PC-3 (cell line): ENCODE measurements around the gene TAS1R1. TPM values are rescaled to one million over a fixed set of nuclear protein-coding genes. Genes with fewer than 3 reads are reported as not detected.

Source experiments
- ATAC-seq: fragments of 200-7000 bp; cut with Tn5 transposase; 2 replicates; pipeline ENCODE4 v1.9.1; 2020; ENCODE audit warnings: mild to moderate bottlenecking, moderate library complexity
- BruUV-seq: library from RNA; stranded (reverse); fragments of 400-500 nt; replicated peaks from 2 replicates; lab custom pipeline; 2021; lab: Mats Ljungman, UMichigan
- CTCF ChIA-PET: fragments of 300-600 bp; sonication (Branson Sonifier 250); formaldehyde crosslinking; loops from one replicate; lab custom pipeline; 2022; ENCODE audit warnings: antibody characterized with exemption; lab: Charles Lee
- POLR2A ChIA-PET: fragments of 300-600 bp; sonication (Branson Sonifier 250); formaldehyde crosslinking; loops from one replicate; lab custom pipeline; 2022; ENCODE audit warnings: antibody characterized with exemption; ENCODE audit not compliant: unreplicated experiment; lab: Charles Lee
- DNase-seq: peaks from one replicate; pipeline ENCODE4 v3.0.0-alpha.2; 2015
- H2AFZ ChIP-seq: fragments of 300-600 bp; sonication (generic); 2 replicates; pipeline ENCODE4 v1.6.0; 2016; ENCODE audit warnings: antibody characterized with exemption, low read length
- H3F3A ChIP-seq: fragments of 300-600 bp; sonication (generic); one replicate; pipeline ENCODE4 v1.6.0; 2017; ENCODE audit warnings: antibody characterized with exemption, low read length, control low read depth, mild to moderate bottlenecking; ENCODE audit not compliant: unreplicated experiment
- H3K27ac ChIP-seq: fragments of 300-600 bp; sonication (generic); 2 replicates; pipeline ENCODE4 v1.5.1; 2016; ENCODE audit warnings: mild to moderate bottlenecking, low read length
- H3K27me3 ChIP-seq: fragments of 300-600 bp; sonication (generic); 2 replicates; pipeline ENCODE4 v1.6.1; 2016; ENCODE audit warnings: low read length, mixed read lengths
- H3K36me3 ChIP-seq: fragments of 300-600 bp; sonication (generic); 2 replicates; pipeline ENCODE4 v1.6.1; 2016; ENCODE audit warnings: low read depth, mixed run types, low read length, mixed read lengths
- H3K4me1 ChIP-seq: fragments of 300-600 bp; sonication (generic); 2 replicates; pipeline ENCODE4 v1.5.1; 2016; ENCODE audit warnings: low read length; ENCODE audit not compliant: insufficient read depth
- H3K4me2 ChIP-seq: fragments of 300-600 bp; sonication (generic); 2 replicates; pipeline ENCODE4 v1.6.0; 2016; ENCODE audit warnings: low read length
- H3K4me3 ChIP-seq: fragments of 300-600 bp; sonication (generic); 2 replicates; pipeline ENCODE4 v1.5.1; 2016; ENCODE audit warnings: mild to moderate bottlenecking, low read length, mixed read lengths
- H3K79me2 ChIP-seq: fragments of 300-600 bp; sonication (generic); 2 replicates; pipeline ENCODE4 v1.6.1; 2017; ENCODE audit warnings: low read length, mixed read lengths
- H3K9ac ChIP-seq: fragments of 300-600 bp; sonication (generic); 2 replicates; pipeline ENCODE4 v1.6.0; 2016; ENCODE audit warnings: mild to moderate bottlenecking, low read length
- H3K9me2 ChIP-seq: fragments of 300-600 bp; sonication (generic); replicated peaks from 2 replicates; pipeline ENCODE4 v1.6.1; 2016; ENCODE audit warnings: mixed run types, low read length, mixed read lengths
- H3K9me3 ChIP-seq: fragments of 300-600 bp; sonication (generic); 2 replicates; pipeline ENCODE4 v1.6.1; 2016; ENCODE audit warnings: low read length, mixed read lengths
- H4K20me1 ChIP-seq: fragments of 300-600 bp; sonication (generic); 2 replicates; pipeline ENCODE4 v1.6.1; 2016; ENCODE audit warnings: low read length, mixed read lengths
- CTCF ChIP-seq: fragments of 300-600 bp; sonication (generic); conservative IDR thresholded peaks from 2 replicates; pipeline ENCODE4 v1.5.1; 2017; ENCODE audit warnings: antibody characterized with exemption, low read depth, mild to moderate bottlenecking, low read length
- EZH2 ChIP-seq: fragments of 300-600 bp; sonication (generic); IDR thresholded peaks from one replicate; pipeline ENCODE4 v1.6.1; 2017; ENCODE audit warnings: antibody characterized with exemption, mild to moderate bottlenecking, low read length; ENCODE audit not compliant: unreplicated experiment
- EZH2phosphoT487 ChIP-seq: fragments of 300-600 bp; sonication (generic); IDR thresholded peaks from 2 replicates; pipeline ENCODE4 v1.6.1; 2018; ENCODE audit warnings: mild to moderate bottlenecking, antibody characterized with exemption, low read length, borderline replicate concordance
- intact Hi-C: fragments of 100-400 bp; cut with micrococcal nuclease; formaldehyde crosslinking; loops from 2 replicates; pipeline ENCODE4 v1.9.0; 2023
- total RNA-seq: library from RNA; depleted of rRNA; stranded (reverse); fragments of >200 nt; gene quantifications from 2 replicates; pipeline ENCODE4 v1.2.3, GENCODE V29; 2014

Gene TAS1R1
- total RNA-seq, 1 experiment from 2014 or later, result not detected

GRCh38 chr1:6624710-6625583 lies 69.8 kb downstream of the TAS1R1 start, which contains the start of gene THAP3:
TSS of gene THAP3 (plus strand) at chr1:6624868. CDS start at chr1:6625219, 351 bp downstream.
- intact Hi-C loops, result loop anchor here (1.0 to 5.0 kb wide), 3 partner anchors 12 to 138 kb away; partner anchors contain the start of gene PHF13
- DNase-seq, result peak; percentile 86

DNA sequence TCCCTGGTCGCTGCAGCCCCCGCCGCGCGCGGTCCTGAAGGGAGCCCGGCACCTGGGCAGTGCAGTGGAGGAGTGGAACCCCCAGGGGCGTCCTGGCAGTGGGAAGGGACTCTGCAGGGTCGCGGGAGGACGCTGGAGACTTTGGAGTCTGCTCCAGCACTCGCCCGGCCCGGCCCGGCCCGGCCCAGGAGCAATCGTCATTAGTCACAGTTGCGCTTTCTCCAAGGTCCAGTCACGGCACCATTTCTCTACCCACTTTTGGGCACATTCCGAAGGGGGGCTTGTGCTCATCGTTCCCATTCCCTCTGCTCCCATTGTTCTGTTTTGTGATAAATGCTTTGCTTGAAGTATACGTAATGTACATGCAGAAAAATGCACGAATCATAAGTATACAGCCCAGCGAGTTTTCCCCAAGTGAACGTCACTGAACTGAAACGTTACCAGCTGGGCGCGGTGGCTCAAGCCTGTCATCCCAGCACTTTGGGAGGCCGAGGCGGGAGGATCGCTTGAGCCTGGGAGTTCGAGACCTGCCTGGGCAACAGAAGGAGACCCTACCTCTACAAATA lies 70.6 kb downstream of the TAS1R1 start:
- Histone ChIP-seq H3K36me3 (peaks cover 35% of the 10 kb centered on the region), H3K9me3 (no peaks in the 10 kb centered on the region), H3K9me2 (no peaks in the 10 kb centered on the region), H3K4me1 (peaks cover 13% of the 10 kb centered on the region), H3K27ac (peak overlapping the region; percentile 8), H4K20me1 (0 out of 2 replicates have a peak, but pooled peaks cover 3% of the 10 kb centered on the region), H3K27me3 (no peaks in the 10 kb centered on the region), H3K4me2 (peak overlapping the region; percentile 77), H3K9ac (peak overlapping the region; percentile 85), H3K4me3 (peak overlapping the region; percentile 89), H2AFZ (peak overlapping the region; percentile 59), H3F3A (peaks cover 5% of the 10 kb centered on the region), H3K79me2 (peaks cover 41% of the 10 kb centered on the region)
- intact Hi-C loops, result loop anchor here (1.0 to 5.0 kb wide), 2 partner anchors 24 to 138 kb away; no protein-coding TSS in a partner anchor
- peak; percentile 52 for ATAC-seq
- TF ChIP-seq EZH2 (no peak), EZH2phosphoT487 (no peak), CTCF (0 out of 2 replicates have a peak, but pooled peaks have one; percentile 10)
- POLR2A ChIA-PET, result interaction anchor here (0.7 kb wide), 2 partner anchors 10 to 597 kb away, joined by 3 to 6 read pairs; no protein-coding TSS in a partner anchor
- CTCF ChIA-PET, result interaction anchor here (0.7 kb wide), 1 partner anchor 20 kb away, joined by 7 read pairs; no protein-coding TSS in a partner anchor
- peak; percentile 57 for DNase-seq
- BruUV-seq, result no TSS peak

More at GRCh38 chr1:6624710-6625583, 69.8 kb downstream of the TAS1R1 start, which contains the start of gene THAP3:
- ChIA-PET CTCF (interaction anchor here (0.7 kb wide), 1 partner anchor 21 kb away, joined by 7 read pairs; no protein-coding TSS in a partner anchor), POLR2A (interaction anchor here (0.6 to 0.7 kb wide), 3 partner anchors 9 to 25 kb away, joined by 3 to 6 read pairs (median 3); no protein-coding TSS in a partner anchor)
- H3K36me3 ChIP-seq, result peaks cover 39% of the 10 kb centered on the region
- H3K9ac ChIP-seq, result peak within 1 kb of the TSS; percentile 85
- ATAC-seq, result peak; percentile 84
- H3K4me1 ChIP-seq, result peaks cover 13% of the 10 kb centered on the region
- H2AFZ ChIP-seq, result peak within 1 kb of the TSS; percentile 59
- no peaks in the 10 kb centered on the region for H3K9me3 ChIP-seq
- peaks cover 5% of the 10 kb centered on the region for H3F3A ChIP-seq
- 0 out of 2 replicates have a peak, but pooled peaks cover 3% of the 10 kb centered on the region for H4K20me1 ChIP-seq
- peak within 1 kb of the TSS; percentile 8 for H3K27ac ChIP-seq
- no peaks in the 10 kb centered on the region for H3K9me2 ChIP-seq
- peak within 1 kb of the TSS; percentile 77 for H3K4me2 ChIP-seq
- TF ChIP-seq EZH2 (no peak), EZH2phosphoT487 (no peak), CTCF (no peak)
- peak within 1 kb of the TSS; percentile 89 for H3K4me3 ChIP-seq
- H3K79me2 ChIP-seq, result peaks cover 44% of the 10 kb centered on the region
- no peaks in the 10 kb centered on the region for H3K27me3 ChIP-seq
- no TSS peak for BruUV-seq
